Muscle of leg (tissue), 11 donors: ENCODE measurements around the gene PTPRC. TPM values are rescaled to one million over a fixed set of nuclear protein-coding genes. Genes with fewer than 3 reads are reported as not detected.

ENCODE experiments used
- DNase-seq: peaks from one replicate; pipeline ENCODE4 v3.0.0; 2013
- H3K27ac ChIP-seq: one replicate; pipeline ENCODE4 v1.5.1; 2013; ENCODE audit warnings: mild to moderate bottlenecking, low read length, control low read depth
- H3K27me3 ChIP-seq: one replicate; pipeline ENCODE4 v1.6.1; 2013; ENCODE audit warnings: low read length; ENCODE audit not compliant: control insufficient read depth, insufficient read depth
- H3K36me3 ChIP-seq: one replicate; pipeline ENCODE4 v1.6.1; 2013; ENCODE audit warnings: low read length; ENCODE audit not compliant: control insufficient read depth, insufficient read depth
- H3K4me1 ChIP-seq: one replicate; pipeline ENCODE4 v1.6.1; 2013; ENCODE audit warnings: low read length; ENCODE audit not compliant: control insufficient read depth, insufficient read depth
- H3K4me3 ChIP-seq: one replicate; pipeline ENCODE4 v1.5.1; 2013; ENCODE audit warnings: low read length, control low read depth
- H3K9me3 ChIP-seq: replicated peaks from 2 replicates; pipeline ENCODE4 v1.6.1; 2013; ENCODE audit warnings: low read depth, low read length; ENCODE audit not compliant: control insufficient read depth
- WGBS: methylation state at CpG from one replicate; pipeline ENCODE4 v1.1.5; 2013; ENCODE audit warnings: missing lambda C conversion rate; ENCODE audit not compliant: insufficient coverage; 5-methylcytosine and 5-hydroxymethylcytosine counted together
- polyA plus RNA-seq, 8 donors: library from polyadenylated mRNA; unstranded; fragments of 120-200 nt; gene quantifications; one replicate each; pipeline versions ENCODE4 v1.2.1 to v1.2.3, GENCODE V29; 2013; ENCODE audit warnings: inconsistent platforms in 1 of 8, low replicate concordance in 1 of 8; ENCODE audit not compliant: insufficient read length in 8 of 8, insufficient read depth in 1 of 8
- total RNA-seq: library from RNA; stranded (reverse); fragments of 120-200 nt; gene quantifications from one replicate; pipeline ENCODE4 v1.2.4, GENCODE V29; 2013

PTPRC gene
- total and polyA plus RNA-seq, 9 donors, result 3.4 to 5.8 (median 4.7) TPM

- DNase-seq, result no peak
- Histone ChIP-seq H3K9me3 (no peaks in the 10 kb centered on the region), H3K27ac (no peak overlapping the region), H3K36me3 (no peaks in the 10 kb centered on the region), H3K4me3 (no peak overlapping the region), H3K27me3 (no peaks in the 10 kb centered on the region), H3K4me1 (no peaks in the 10 kb centered on the region)
- no CpG with 5 or more reads among the region's 1 CpG for WGBS
Measured at GRCh38 chr1:198754670-198755069, 115.8 kb downstream of the PTPRC start.

GRCh38 chr1:198755715-198756114, 116.9 kb downstream of the PTPRC start:
- WGBS, result 43% methylated on average over 1 of the region's 2 CpGs
- H3K27ac ChIP-seq, result no peak overlapping the region
- no peak for DNase-seq
- no peaks in the 10 kb centered on the region for H3K4me1 ChIP-seq
- no peak overlapping the region for H3K4me3 ChIP-seq
- H3K36me3 ChIP-seq, result no peaks in the 10 kb centered on the region
- H3K27me3 ChIP-seq, result no peaks in the 10 kb centered on the region
- no peaks in the 10 kb centered on the region for H3K9me3 ChIP-seq

DNA sequence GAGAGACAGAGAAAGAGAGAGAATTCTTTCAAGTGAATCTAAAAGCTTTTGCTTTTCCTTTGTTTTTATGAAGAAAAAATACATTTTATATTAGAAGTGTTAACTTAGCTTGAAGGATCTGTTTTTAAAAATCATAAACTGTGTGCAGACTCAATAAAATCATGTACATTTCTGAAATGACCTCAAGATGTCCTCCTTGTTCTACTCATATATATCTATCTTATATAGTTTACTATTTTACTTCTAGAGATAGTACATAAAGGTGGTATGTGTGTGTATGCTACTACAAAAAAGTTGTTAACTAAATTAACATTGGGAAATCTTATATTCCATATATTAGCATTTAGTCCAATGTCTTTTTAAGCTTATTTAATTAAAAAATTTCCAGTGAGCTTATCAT, 117.6 kb downstream of the PTPRC start:
- no peaks in the 10 kb centered on the region for H3K9me3 ChIP-seq
- H3K27me3 ChIP-seq, result no peaks in the 10 kb centered on the region
- no peaks in the 10 kb centered on the region for H3K36me3 ChIP-seq
- H3K27ac ChIP-seq, result no peak overlapping the region
- H3K4me3 ChIP-seq, result no peak overlapping the region
- peak; percentile 46 for DNase-seq
- no peaks in the 10 kb centered on the region for H3K4me1 ChIP-seq

DNA sequence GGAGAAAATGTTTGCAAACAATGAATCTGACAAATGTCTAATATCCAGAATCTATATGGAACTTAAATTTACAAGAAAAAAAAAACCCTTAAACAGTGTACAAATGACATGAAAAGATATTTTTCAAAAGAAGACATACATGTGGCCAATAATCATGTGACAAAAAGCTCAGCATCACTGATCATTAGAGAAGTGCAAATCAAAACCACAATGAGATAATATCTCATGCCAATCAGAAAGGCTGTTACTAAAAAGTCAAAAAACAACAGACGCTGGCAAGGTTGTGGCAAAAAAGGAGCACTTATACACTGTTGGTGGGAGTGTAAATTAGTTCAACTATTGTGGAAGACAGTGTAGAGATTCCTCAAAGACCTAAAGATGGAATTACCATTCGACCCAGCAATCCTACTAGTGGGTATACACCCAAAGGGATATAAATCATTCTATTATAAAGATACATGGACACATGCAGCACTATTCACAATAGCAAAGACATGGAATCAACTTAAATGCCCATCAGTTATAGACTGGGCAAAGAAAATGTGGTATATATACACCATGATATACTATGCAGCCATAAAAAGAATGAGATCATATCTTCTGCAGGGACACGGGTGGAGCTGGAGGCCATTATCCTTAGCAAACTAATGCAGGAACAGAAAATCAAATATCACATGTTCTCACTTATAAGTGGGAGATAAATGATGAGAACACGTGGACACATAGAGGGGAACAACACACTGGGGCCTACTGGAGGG, 123.2 kb downstream of the PTPRC start:
- H3K27ac ChIP-seq, result no peak overlapping the region
- no peaks in the 10 kb centered on the region for H3K4me1 ChIP-seq
- no peaks in the 10 kb centered on the region for H3K27me3 ChIP-seq
- H3K4me3 ChIP-seq, result no peak overlapping the region
- no CpG with 5 or more reads among the region's 4 CpGs for whole genome bisulfite sequencing
- DNase-seq, result no peak
- H3K36me3 ChIP-seq, result no peaks in the 10 kb centered on the region
- no peaks in the 10 kb centered on the region for H3K9me3 ChIP-seq

DNA sequence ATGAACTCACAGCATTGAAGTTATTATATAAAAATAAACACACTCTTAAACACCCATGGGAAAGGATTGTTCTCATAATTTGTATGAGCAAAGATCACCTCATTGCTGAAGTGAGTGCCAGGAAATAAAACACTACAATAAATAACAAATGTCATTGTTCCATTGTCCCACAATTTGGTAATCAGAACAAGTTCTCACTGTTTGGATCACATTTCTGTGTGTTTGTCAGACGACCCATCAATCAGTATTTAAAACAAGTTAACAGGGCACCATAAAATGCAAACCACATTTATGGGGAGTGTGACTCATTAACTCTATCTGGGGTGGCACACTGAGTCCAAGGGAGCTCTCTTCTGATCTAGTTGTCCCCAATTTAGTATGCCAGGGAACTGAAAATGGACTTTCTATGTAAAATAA, 124.5 kb downstream of the PTPRC start:
- Histone ChIP-seq H3K4me3 (no peak overlapping the region), H3K4me1 (no peaks in the 10 kb centered on the region), H3K27ac (no peak overlapping the region), H3K36me3 (no peaks in the 10 kb centered on the region), H3K27me3 (no peaks in the 10 kb centered on the region), H3K9me3 (no peaks in the 10 kb centered on the region)
- peak; percentile 40 for DNase-seq
- WGBS, result no CpG with 5 or more reads among the region's 1 CpG

DNA sequence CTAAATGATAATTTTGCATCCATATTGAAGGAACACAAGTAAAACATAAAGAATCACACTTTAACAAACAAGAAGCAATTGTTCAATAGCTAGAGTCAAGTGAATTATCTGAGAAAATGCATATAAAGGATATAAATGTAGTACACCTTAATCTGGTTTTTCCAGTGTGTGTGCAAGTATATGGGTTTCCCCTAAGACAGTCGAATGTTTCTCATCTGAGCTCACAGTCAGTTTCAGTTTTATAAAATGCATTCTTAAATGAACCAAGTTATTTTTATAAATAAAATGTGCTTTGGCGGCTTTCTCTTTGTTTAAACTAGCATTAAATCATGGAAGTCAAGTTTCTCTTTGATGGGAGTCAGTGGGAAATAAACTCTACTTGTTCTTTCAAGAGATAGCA, 125.9 kb downstream of the PTPRC start:
- no peaks in the 10 kb centered on the region for H3K36me3 ChIP-seq
- no peaks in the 10 kb centered on the region for H3K4me1 ChIP-seq
- H3K9me3 ChIP-seq, result no peaks in the 10 kb centered on the region
- no peak overlapping the region for H3K4me3 ChIP-seq
- DNase-seq, result peak; percentile 28
- WGBS, result no CpG with 5 or more reads among the region's 2 CpGs
- no peaks in the 10 kb centered on the region for H3K27me3 ChIP-seq
- no peak overlapping the region for H3K27ac ChIP-seq

- no peak overlapping the region for H3K4me3 ChIP-seq
- no peak overlapping the region for H3K27ac ChIP-seq
- no peaks in the 10 kb centered on the region for H3K4me1 ChIP-seq
- H3K9me3 ChIP-seq, result no peaks in the 10 kb centered on the region
- no peaks in the 10 kb centered on the region for H3K36me3 ChIP-seq
- H3K27me3 ChIP-seq, result no peaks in the 10 kb centered on the region
- no peak for DNase-seq
Measured at GRCh38 chr1:198765416-198765815, 126.6 kb downstream of the PTPRC start.

DNA sequence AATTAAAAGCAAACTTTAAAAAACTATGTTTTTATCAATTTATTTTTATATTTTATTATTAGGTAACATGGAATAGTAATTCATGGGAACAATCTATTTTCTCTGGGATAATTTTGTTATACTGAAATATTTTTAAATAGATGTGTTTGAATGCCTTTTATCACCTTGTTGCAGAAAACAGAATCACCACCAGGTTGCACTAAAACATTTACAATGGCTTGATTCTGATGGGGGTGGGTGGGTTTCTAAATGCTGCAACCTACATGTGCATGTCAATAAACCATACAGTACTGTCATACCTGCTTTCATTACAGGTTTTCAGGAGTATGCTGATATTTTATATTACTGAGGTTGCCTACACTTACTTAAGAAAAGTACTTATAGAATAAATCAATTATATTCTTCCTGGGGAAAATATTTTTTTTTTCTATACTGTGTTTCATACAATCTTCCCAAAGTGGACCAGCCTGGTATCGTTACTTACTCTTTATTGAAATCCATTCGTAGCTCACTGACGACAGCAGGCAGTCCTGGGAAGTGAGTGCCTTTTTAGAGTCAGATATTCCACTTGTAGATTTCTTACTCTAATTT, 132.8 kb downstream of the PTPRC start:
- no peaks in the 10 kb centered on the region for H3K4me1 ChIP-seq
- H3K36me3 ChIP-seq, result no peaks in the 10 kb centered on the region
- H3K27ac ChIP-seq, result no peak overlapping the region
- no peaks in the 10 kb centered on the region for H3K27me3 ChIP-seq
- H3K4me3 ChIP-seq, result no peak overlapping the region
- no CpG with 5 or more reads among the region's 3 CpGs for WGBS
- peak; percentile 45 for DNase-seq
- H3K9me3 ChIP-seq, result no peaks in the 10 kb centered on the region

DNA sequence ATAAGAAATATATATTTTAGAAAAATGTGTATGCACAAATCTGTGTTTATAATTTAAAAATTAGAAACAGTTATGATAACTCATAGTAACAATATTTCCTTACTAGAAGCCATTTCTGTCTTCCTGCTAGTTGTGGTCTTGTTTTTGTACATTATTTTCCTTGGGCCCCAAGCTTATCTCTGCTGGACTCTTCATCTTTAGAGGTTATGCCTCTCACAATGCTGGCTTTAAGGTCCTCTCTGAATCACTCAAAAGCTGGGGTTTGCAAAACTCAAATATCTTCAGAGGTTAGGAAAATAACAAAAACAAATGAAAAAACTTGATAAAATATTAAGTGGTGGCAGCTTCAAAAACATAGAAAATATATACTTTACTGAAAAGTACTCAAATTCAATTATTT, 133.8 kb downstream of the PTPRC start:
- no peak for DNase-seq
- H3K27ac ChIP-seq, result no peak overlapping the region
- H3K36me3 ChIP-seq, result no peaks in the 10 kb centered on the region
- H3K9me3 ChIP-seq, result no peaks in the 10 kb centered on the region
- no peaks in the 10 kb centered on the region for H3K4me1 ChIP-seq
- H3K27me3 ChIP-seq, result no peaks in the 10 kb centered on the region
- H3K4me3 ChIP-seq, result no peak overlapping the region

DNA sequence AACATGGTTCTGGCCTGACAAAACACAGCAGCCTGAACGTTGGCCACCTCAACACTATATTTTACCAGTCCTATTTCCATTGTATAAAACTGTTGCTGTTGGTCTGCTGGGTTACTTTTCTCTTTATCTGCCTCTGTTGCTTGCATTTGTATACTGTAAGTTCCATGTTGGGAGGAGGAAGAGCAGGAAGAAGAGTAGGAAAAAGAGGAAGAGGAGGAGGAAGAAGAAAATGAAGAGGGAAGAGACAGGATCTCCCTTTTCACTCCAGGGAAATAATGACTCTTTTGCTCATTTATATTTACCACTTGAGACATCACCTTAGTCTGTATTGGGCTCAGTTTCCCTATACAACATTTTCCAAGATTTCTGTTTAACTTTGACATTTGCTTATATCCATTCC, 134.2 kb downstream of the PTPRC start:
- DNase-seq, result no peak
- Histone ChIP-seq H3K4me1 (peaks cover under 1% of the 10 kb centered on the region), H3K4me3 (no peak overlapping the region), H3K36me3 (no peaks in the 10 kb centered on the region), H3K9me3 (no peaks in the 10 kb centered on the region), H3K27me3 (no peaks in the 10 kb centered on the region), H3K27ac (no peak overlapping the region)
- WGBS, result 80% methylated on average over 1 of the region's 1 CpG

- no peaks in the 10 kb centered on the region for H3K9me3 ChIP-seq
- no peak overlapping the region for H3K27ac ChIP-seq
- DNase-seq, result no peak
- no peaks in the 10 kb centered on the region for H3K27me3 ChIP-seq
- H3K4me1 ChIP-seq, result peaks cover 2% of the 10 kb centered on the region
- H3K4me3 ChIP-seq, result no peak overlapping the region
- no peaks in the 10 kb centered on the region for H3K36me3 ChIP-seq
- 100% methylated on average over 2 of the region's 3 CpGs for WGBS
Measured at GRCh38 chr1:198773523-198773922, 134.7 kb downstream of the PTPRC start.
